HuH-7 (cell line): ENCODE results near the gene CNOT2.
"Not testable (repeated sequence)": the region's sequence is repeated elsewhere in the genome, so short reads cannot be mapped to it uniquely, and the experiment has no call there.

Source experiments
- DNase-seq: peaks from one replicate; pipeline ENCODE4 v3.0.0; 2011; ENCODE audit warnings: low spot score

The CNOT2 gene

DNA sequence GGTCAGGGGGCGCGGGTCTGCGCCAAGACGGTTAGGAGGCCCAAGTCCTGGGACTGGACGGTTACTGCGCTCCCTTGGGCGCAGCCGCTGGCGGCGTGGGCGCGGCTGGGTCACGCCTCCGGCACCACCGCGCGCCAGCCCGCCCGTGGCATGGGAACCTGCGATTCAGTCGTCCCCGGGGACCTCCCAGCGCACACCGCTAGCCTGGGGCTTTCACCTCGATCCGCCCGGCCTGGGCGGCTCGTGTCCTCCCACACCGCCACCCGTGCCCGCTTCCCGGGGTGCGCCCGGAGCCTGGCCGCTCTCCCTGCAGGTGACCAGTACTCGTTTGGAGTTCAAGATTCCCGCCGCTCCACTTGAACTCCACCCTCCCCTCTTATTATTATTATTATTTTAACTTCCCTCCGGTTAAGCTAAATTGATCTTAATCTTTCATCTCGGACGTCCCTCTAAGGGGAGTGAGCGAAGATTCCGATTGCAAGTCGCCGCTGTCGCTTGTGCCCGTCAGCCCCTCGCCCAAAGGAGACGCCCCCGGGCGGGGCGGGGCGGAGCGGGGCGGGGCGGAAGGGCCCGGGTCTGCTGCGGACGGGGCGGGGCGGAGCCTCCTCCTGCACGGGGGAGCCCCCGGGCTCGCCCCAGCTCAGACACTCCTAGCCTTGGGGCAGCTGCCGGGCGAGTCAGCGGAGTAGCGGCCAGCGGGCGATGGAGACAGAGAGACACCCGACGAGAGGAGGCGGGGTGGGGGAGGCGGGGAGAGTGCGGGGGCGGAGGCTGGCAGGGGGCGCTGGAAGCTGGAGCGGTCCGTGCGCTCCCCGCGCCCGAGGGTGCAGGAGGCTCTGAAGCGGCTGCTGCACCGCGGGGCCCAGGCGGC is 122.7 kb downstream of the CNOT2 start, which contains the start of gene KCNMB4:
Gene KCNMB4 (plus strand): TSS at position 643 of the 871 bp plus-strand sequence. CDS start 445 bp downstream, outside the sequence.
- peak; percentile 83 for DNase-seq

DNA sequence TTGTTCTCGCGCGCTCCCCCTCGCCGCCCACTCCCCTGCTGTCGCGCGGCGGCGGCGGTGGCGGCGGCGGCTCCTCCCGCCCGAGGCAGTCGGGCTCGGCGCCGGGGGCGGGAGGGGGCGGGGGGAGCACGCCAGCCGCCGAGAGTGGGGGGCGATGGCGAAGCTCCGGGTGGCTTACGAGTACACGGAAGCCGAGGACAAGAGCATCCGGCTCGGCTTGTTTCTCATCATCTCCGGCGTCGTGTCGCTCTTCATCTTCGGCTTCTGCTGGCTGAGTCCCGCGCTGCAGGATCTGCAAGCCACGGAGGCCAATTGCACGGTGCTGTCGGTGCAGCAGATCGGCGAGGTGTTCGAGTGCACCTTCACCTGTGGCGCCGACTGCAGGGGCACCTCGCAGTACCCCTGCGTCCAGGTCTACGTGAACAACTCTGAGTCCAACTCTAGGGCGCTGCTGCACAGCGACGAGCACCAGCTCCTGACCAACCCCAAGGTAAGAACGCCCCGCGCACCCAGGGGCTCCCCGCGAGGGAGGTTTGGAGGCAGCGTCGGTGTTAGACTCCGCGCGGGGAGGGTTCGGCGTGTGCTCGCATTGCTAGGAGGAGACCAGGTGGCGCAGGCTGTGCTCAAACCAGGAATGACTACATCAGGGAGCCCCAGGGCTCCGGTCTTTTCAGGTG is 123.5 kb downstream of the CNOT2 start:
- peak; percentile 51 for DNase-seq

DNA sequence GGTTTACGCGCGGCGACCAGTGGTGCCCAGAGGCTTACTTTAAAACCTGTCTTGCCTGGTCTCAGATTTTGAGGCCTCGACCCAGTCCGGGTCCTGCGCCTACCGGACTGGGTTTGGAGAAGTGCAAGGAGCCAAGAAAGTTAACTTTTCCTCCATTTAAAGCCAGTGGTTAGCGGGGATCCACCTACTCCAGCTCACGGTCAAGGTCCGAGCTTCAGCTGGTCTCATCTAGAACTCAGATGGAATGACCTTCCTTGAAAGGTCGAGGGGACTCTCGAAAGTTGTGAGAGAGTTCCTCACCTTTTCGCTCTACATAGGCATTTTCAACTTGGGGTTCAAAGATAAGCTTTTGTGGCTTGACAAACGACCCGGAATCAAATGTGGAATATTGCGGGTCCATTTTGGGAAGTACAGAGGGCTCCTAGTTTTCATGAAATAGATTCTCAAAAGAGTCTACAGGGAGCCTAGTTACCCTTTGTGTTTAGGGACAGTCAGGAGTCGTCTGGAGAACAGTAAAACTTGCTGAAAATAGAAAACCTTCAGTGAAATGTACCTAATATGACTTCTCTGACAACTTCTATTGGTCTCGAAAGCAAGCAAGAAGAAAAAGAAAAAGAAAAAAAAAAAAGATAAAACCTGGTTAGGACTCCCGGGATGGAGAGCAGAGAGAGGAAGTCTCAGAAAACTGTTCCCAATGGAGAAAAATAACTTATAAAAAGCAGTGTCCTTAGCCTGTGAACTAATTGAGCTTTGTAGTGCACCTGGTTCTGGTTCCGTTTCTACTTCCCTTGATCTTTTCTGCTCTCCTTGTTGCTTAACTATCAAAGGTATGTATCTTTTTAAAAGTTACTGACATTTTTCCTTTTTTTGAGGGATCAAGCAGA is 124.3 kb downstream of the CNOT2 start:
- peak; percentile 9 for DNase-seq

DNA sequence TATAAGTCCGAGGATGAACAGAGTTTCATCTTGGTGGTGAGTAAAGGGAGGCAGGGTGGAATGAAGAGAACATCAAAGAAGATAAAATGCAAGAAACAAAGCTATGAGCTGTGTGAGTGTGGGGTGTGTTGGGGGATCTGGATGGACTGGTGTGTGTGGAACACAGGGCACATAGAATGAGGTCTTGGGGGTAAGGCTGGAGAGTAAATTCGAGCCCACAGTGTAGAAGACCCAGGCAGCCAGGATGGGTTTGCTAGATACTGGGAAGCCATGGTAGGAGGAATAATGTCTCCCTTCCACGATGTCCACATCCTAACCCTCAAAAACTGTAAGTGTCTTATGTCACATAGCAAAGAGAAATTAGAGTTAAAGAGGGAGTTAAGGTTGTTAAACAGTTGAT is 129.6 kb downstream of the CNOT2 start:
- DNase-seq, result no peak

DNA sequence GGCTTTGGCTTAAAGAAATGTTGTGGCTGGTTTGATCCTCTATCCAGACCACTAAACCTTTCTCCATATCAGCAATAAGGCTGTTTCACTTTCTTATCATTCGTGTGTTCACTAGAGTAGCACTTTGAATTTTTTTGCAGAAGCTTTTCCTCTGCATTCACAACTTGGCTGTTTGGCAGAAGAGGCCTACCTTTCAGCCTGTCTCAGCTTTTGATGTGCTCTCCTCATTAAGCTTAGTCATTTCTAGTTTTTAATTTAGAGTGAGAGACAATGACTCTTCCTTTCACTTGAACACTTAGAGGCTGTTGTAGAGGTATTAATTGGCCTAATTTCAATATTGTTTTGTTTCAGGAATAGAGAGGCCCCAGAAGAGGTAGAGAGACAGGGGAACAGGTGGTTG is 136.6 kb downstream of the CNOT2 start:
- no peak for DNase-seq

DNA sequence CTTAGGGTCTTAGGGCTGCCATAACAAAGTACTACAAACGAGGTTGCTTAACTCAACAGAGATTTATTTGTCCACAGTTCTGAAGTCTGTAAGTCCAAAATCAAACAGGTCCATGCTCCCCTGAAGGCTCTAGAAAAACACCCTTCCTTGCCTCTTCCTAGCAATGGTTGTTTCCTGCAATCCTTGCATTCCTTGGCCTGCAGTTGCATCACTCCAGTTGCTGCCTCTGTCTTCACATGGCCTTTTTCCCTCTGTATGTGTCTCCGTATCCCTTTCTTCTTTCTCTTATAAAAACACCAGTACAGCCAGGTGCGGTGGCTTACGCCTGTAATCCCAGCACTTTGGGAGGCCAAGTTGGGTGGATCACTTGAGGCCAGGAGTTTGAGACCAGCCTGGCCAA is 140.3 kb downstream of the CNOT2 start:
- DNase-seq, result no peak

DNA sequence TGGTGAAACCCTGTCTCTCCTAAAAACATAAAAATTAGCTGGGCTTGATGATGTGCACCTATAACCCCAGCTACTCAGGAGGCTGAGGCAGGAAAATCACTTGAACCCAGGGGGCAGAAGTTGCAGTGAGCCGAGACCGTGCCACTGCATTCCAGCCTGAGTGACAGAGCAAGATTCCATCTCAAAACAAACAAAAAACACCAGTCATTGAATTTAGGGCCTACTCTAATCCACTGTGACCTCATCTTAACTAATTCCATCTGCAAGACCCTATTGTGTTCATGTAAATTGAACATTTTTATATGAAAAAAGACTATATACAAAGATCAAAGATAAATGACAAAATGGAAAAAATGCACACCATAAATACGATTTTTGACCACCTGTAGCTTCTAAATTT is 140.7 kb downstream of the CNOT2 start:
- no peak for DNase-seq

DNA sequence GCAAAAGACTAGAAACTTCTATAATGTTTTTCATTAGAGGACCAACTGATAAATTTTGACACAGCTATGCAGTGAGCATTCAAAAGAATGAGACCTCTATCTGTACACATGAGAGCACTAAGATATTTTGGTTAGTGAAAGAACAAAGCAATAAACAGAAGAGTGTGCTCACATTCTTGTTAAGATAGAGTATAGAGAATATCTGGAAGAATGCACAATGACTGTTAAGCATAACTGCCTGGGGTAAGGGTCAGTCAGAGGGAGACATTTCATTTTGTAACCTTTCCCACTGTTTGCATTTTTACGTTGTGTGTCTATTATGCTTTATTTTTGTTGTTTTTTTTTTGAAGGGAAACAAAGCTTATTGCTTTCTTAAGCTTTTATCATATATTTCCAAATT is 143.5 kb downstream of the CNOT2 start:
- DNase-seq, result no peak

DNA sequence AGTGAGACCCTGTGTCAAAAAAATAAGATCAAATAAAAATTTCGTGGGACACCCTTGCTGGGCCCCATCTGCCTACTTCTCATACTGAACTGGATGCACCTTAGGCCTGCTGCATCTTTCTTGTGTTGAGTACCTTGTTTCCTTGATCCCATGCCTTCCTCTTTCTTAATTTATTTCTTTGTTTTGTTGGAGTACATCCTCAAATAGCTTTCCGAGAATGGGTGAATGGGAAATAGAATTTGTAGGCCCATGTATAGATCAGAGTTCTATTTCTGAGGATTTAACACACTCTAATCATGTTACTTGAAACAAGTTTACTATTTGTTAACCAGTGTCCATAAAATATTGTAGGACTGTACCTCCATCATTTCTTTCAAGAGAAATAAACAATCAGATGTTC is 146.4 kb downstream of the CNOT2 start:
- no peak for DNase-seq

DNA sequence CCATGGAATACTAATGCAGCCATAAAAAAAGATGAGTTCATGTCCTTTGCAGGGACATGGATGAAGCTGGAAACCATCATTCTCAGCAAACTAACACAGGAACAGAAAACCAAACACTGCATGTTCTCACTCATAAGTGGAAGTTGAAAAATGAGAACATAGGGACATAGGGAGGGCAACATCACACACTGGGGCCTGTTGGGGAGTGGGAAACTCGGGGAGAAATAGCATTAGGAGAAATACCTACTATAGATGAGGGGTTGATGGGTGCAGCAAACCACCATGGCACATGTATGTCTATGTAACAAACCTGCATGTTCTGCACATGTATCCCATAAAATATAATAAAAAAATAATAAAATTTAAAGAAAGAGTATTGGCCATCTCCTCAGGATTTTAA is 149.4 kb downstream of the CNOT2 start:
- DNase-seq, result not testable (repeated sequence)

DNA sequence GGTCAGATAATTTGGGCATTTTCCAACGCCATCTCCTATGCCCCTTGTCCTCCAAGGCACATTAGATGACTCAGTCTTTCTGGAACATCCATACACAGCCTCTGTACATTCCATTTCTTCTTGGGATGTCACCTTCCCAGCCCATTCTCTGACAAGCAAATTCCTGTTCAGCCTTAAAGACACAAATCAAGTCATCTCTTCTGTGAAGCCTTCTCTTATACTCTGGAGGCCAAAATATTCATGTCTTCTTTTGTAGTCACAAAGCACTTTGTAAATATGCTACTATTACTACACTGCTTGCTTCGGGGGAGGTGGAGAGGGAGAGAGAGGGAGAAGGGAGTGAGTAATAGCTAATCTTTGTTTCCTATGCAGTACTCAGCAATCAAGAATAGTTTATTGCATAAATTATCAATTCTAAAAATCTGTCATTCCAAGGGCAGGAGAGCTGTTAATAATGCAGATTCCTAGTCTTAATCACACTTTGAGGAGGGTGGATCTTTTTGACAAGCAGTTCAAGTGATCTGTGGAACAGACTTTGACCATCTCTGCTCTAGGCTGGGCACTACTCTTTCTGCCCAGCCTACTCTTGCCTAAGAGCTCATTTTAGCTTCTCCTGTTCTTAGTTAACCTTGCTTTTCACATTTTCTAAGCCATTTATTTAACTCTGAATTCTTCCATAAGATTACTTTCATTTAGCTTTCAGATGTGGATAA is 150.7 kb downstream of the CNOT2 start:
- no peak for DNase-seq

DNA sequence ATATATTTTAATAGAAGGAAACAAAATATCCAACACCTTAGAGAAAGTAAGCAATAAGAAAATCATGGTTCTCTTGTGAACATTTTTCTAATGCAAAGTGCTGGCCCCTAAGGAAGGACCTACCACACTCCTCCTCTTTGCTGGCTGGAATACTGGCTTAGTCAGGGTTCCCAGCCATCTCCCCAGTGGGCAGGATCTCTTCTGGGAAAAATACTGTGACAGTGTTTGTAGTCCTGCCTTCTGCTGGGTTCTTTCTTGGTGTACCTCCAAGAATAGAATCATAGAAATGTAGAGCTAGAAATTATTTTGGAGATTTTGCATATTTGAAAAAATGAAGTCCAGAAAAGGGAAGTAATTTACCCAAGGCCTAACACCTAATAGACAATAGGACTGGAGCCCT is 154.8 kb downstream of the CNOT2 start:
- DNase-seq, result no peak

DNA sequence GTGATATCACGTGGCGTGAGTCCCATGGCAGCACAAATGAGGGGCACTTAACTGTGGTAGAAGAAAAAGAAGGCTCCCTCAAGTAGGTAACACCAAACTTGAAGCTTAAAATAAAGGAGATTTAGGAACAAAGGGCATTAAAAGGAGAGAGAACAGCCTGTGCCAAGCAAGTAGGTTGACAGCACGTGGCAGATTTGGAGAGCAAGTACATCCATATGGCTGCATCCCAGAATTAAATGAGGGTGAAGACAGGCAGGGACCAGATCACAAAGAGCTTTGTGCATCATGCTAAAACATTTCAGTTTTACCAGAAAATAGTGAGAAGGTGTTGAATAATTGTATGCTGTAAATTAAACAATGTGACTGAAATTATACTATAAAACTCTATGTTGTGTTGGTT is 155.6 kb downstream of the CNOT2 start:
- no peak for DNase-seq

DNA sequence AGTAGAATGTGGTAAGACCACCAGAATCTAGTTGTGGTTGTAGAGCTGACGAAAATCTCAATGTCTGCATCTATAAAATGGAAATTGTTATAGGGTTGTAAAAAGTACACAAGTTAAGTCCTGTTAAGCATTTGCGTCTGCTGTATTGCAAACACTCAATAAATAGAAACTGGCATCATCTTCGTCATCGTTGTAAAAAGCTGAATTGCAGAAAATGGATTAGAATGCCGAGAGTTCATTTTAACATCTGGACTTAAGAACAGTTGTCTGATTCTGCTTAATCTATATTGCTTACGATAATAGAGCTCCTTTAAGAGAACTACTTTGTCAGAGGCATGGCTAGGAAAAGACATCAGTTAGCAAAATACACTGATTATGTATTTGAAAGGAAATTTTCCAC is 156.1 kb downstream of the CNOT2 start:
- DNase-seq, result no peak

DNA sequence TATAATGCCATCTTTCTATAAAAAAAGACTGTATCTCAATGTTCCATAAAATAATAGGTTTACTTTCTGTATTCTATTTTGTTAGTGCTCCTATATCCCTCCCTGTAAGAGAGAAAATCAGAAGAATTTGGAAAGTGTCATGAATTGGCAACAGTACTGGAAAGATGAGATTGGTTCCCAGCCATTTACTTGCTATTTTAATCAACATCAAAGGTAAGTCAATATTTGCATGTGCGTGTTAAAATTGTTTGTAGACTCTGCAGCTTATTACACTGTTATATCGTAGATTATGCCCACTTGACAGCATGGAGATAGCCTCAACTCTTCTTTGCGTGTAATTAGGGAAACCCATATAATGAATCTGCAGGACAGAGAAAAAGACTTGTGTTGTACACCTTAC is 156.9 kb downstream of the CNOT2 start:
- DNase-seq, result no peak

DNA sequence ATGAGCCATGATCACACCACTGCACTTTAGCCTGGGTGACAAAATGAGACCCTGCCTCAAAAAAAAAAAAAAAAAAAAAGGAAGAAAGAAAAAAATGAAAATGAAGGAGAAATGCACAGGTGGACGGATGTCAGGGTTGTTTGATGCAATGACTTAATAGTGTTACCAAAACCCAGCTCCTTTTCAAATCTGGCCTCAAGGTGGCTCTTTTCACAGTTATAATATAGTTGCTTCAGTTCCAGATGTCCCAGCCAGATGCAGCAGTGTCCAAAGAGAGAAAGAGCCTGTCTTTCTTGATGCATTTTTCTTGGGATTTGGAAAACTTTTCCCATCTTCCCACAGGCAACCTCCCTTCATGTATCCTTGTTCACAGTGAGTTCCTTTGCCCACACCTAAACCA is 159.4 kb downstream of the CNOT2 start:
- no peak for DNase-seq

DNA sequence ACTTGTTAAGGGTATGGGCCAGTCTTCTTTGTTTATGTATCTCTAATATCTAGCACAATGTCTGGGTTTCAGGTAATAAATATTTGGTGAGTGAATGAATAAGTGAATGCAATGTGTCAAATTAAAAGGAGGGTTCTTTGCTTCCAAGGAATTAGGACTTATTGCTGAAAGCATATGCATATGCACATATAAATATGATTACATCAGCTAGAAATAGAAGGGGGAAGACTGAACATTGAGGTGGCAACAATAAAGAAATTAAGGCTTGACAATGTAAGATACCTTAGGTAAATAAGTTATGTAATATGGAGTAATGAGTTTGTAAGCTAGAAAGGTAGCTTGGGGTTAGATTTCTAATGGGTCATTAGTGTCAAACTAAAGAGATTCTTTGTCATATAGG is 160.6 kb downstream of the CNOT2 start:
- no peak for DNase-seq
